GM18505 (cell line): ENCODE measurements around the gene FAM89A.
"Not testable (repeated sequence)": the region's sequence is repeated elsewhere in the genome, so short reads cannot be mapped to it uniquely, and the experiment has no call there.

Experiments
- ATAC-seq: cut with Tn5 transposase; IDR thresholded peaks from one replicate; pipeline ENCODE4 v1.9.1; 2021; ENCODE audit not compliant: unreplicated experiment
- POLR2A ChIP-seq: IDR thresholded peaks from 4 replicates; pipeline ENCODE4 v1.6.1; 2011; ENCODE audit warnings: borderline replicate concordance; ENCODE audit not compliant: insufficient read depth, insufficient read length; ENCODE audit errors: extremely low read depth

Gene FAM89A

DNA sequence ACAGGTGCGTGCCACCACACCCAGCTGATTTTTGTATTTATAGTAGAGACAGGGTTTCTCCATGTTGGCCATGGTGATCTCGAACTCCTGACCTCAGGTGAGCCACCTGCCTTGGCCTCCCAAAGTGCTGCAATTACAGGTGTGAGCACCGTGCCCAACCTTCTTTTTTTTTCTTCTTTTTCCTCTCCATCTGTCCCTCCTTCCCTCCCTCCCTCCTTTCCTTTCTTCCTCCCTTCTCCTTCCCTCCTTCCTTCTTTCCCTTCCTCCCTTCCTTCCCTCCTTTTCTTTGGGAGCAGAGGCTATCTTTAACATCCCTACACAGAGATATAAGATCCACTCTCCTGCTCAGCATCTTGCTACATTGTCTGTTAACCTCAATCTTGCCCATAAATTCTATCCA lies 24.4 kb upstream of the FAM89A start:
- no peak for ATAC-seq
- TF ChIP-seq POLR2A, result no peak

DNA sequence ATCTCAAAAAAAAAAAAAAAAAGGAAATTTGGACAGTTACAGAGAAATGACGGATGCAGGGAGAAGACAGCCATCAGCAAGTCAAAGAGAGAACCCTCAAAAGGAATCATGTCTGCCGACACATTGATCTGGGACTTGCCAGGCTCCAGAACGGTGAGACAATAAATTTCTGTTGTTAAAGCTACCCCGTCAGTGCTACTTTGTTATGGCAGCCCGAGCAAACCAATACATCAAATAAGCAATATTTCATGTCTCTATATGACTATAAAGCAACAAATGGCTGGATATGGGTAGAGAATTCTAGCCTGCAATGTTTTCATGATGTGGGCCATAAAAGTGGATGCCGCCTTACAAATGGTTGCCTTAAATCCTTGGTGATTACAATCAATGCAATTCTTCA lies 23.3 kb upstream of the FAM89A start:
- ATAC-seq, result no peak
- TF ChIP-seq POLR2A, result no peak

DNA sequence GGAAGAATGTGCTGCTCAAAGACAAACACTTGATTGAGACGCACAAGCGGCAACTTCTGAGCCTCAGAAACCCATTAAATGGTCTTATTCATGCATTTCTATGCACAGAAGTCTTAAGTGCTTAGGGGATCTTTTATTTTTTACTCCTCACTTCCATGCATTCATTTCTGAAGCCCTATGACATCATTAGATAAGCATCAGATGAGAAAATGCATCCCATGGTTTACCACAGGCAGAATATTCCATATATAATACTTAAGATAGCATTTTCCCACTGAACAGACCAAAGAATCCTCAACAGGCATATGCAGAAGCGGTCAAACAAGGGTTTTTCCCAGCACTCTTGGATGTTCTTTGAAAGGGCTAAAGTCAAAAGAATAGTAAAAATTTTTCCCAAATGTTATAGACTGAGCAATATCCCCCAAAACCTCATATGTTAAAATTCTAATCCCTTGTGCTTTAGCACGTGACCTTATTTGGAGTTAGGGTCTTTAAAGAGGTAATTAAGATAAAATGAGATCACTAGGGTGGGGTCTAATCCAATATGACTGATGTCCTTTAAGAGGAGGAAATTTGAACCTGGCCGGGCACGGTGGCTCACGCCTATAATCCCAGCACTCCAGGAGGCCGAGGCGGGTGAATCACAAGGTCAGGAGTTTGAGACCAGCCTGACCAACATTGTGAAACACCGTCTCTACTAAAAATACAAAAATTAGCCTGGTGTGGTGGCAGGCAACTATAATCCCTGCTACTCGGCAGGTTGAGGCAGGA lies 22.6 kb upstream of the FAM89A start:
- TF ChIP-seq POLR2A, result no peak
- ATAC-seq, result no peak

DNA sequence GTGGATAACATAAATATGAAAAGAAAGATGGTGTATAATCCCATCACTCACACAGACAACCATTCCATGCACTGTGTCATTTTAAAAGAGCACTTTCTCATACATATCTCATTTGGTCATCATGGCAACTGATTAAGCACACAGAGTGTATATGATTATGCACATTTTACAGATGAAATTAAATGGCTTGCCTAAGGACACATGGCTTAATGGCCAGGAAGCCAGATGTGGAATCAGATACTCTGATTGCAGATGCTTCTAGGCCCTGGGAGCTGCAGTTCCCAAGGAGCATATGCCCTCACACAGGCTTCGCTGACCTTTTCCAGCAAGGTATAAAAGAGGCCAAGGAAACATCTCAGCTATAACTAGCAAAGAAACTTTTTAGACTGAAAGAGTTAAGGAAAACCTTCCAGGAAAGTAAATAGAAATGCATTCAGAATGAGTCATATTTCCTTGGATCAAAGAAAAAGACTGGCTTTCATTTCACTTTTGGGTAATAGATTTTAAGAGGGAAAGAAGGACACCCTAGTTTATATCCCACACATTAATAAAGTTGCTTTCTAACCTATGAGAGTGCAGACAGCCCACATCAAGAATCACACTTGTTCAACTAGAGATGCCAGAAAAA lies 19.6 kb upstream of the FAM89A start:
- no peak for ATAC-seq
- no peak for TF ChIP-seq POLR2A

DNA sequence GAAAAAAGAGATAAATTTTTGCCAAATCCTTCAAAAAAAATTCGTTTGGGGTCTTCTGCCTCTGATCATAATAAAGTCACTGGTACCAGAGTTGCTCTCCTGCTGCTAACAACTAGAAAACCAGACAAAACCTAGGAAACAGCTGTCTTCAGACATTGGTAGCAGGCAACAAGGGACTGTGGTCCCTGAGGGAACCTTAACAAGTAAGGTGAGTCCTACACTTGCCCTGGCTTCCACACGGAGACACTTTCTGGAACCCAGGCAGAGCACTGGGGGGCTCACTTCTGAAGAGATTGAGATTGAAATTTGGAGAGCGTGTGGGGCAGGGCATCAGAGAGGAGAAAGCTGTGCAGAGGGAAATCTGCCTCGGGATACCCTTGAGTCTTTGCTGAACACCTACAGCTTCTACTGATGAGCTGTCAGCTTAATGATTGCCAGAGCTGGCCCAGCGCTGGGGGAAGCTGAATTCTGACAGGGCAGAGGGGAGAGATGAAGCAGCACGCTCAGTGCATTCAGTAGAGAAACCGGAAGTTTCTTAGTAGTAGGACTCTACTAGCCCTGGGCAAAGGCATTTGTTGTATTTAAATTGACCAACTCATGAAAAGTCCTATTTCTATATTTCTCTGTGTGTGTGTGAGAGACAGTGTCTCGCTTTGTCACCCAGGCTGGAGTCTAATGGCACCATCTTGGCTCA lies 18.5 kb upstream of the FAM89A start:
- no peak for ATAC-seq
- TF ChIP-seq POLR2A, result no peak

DNA sequence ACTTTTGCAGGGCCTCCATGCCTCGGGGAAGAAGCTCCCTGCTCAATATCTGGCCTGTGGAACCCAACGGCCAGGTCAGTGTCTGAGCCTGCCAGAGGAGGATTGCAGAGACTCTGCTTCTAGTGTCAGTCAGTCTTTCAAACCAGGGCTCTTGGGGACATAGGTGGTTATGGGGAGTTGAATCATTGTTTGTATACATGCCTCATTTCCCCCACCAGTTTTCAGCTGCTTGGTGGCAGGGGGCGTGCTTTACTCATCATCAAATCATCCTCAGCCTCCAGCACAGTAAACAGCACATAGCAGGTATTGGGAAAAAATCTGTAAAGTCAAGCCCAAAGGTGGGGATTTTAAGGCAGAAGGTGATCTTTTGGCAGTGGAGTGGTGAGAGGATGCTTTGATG lies 17.4 kb upstream of the FAM89A start:
- TF ChIP-seq POLR2A, result no peak
- ATAC-seq, result no peak

DNA sequence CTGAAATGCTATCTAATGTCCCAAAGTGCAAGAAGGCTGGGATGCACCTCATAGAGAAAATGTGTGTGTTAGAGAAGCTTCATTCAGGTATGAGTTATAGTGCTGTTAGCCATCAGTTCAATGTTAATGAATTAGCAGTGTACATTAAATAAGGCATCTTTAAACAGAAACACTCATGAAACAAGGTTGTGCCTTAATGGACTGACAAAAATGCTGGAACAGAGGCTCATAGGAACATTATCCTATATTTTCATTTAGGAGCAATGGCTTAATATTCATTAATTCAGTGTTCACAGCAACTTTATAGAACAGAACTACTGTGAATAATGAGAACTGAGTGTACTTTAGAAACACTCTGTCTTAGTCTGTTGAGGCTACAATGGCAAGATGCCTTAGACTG lies 15.2 kb upstream of the FAM89A start:
- TF ChIP-seq POLR2A, result no peak
- no peak for ATAC-seq

DNA sequence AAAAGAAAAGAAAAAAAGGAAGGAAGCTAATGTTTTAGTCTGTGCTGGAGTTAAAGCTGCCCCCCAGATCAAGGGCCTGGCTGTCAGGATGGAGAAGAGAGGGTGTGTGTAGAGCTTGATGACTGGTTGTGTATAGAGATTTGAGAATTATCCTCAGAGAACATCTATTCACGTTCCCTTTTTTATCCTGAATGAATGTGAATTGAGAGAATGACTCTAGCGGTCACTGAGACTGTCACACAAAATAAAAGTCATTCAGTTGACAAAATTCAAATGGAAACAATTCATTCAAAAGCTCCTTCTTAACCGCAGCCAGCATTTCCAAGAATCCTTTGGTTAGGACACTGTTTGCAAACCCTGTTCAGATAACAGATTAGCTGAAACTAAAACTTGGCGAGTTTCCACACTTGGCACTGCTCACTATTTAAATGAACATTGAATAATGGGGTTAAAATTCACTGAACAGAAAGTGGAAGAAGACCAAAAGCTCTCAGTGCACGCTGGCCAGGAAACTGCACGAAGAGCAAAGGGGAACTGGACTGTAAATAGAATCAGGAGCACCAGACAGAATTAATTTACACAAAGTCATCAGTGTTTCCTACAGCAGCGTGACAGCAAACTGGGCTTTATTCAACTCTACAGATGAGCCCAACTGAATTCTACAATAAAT lies 13.6 kb upstream of the FAM89A start:
- TF ChIP-seq POLR2A, result no peak
- no peak for ATAC-seq

DNA sequence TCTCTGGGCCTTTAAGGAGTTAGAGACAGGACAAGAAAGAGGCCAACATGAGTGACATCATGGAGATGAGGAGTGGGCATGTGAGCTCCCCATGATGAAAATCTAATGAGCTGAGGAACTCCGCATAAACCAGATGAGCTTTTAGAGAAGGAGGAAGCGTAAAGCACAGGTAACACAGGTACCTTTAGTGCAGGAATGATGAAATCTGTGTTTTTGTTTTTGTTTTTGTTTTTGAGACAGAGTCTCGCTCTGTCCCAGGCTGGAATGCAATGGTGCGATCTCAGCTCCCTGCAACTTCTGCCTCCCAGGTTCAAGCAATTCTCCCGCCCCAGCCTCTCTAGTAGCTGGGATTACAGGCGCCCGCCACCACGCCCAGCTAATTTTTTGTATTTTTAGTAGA lies 12.7 kb upstream of the FAM89A start:
- ATAC-seq, result no peak

DNA sequence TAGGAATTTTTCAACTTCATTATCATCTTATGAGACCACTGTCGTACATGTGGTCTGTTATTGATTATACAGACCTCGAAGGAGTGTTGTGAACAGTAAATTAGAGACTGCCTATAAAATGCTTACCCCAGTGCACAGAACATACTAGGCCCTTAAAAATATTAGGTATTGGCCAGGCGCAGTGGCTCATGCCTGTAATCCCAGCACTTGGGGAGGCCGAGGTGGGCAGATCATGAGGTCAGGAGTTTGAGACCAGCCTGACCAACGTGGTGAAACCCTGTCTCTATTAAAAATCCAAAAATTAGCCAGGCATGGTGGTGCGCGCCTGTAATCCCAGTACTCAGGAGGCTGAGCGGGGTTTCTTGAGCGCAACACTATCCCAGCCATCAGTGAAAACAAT lies 10.9 kb upstream of the FAM89A start:
- ATAC-seq, result not testable (repeated sequence)

More for the DNA sequence above, 12.7 kb upstream of the FAM89A start:
- no peak for TF ChIP-seq POLR2A

DNA sequence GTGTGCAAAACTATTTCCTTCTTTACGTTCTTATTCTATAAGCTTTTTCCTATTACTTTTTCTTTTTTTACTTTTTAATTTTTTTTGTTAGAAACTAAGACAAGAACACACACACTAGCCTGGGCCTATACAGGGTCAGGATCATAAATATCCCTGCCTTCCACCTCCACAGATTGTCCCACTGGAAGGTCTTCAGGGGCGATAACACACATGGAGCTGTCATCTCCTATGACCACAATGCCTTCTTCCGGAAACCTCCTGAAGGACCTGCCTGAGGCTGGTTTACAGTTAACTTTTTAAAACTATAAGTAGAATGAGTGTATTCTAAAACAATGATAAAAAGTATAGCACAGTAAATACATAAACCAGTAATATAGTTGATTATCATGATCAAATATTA lies 10.3 kb upstream of the FAM89A start:
- ATAC-seq, result no peak
- no peak for TF ChIP-seq POLR2A

DNA sequence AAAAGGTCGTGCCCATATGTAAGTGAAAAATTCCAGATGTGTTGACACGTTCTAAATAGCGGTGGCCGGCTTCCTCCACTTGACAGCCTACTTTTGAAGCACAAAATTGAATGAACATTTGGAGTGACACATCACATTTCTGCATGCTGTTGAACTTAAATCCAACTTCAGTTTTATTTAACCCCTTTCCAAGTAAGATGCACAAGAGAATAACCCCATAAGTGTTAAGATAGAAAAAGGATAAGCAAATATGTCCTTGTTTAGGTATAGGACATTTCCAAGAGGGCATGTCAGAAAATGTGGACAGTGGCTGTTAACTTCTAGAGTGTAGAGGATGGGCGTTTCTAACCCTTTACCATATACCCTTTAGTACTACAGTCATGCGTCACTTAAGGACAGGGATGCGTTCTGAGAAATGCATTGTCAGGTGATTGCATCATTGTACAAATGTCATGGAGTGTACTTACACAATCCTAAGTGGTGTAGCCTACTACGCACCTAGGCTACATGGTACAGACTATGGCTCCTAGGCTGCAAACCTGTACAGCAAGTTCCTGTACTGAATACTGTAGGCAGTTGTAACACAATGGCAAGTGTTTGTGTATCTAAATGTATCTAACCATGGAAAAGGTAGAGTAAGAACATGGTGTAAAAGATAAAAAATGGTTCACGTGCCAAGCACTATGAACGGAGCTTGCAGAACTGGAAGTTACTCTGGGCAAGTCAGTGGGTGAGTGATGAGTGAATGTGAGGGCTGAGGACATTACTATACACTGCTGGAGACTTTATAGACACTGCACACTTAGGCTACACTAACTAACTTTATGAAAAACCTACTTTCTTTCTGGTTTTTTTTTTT lies 9.3 kb upstream of the FAM89A start:
- no peak for ATAC-seq

DNA sequence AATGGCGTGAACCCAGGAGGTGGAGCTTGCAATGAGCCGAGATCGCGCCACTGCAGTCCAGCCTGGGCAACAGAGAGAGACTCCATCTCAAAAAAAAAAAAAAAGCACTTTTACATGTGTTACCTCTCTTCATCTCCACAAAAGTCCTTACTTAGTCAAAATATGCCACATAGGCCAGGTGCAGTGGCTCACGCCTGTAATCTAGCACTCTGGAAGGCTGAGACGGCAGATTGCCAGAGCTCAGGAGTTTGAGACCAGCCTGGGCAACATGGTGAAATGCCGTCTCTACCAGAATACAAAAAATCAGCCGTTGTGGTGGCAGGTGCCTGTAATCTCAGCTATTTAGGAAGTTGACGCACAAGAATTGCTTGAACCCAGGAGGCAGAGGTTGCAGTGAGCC lies 8.4 kb upstream of the FAM89A start:
- not testable (repeated sequence) for ATAC-seq

More for the DNA sequence above, 9.3 kb upstream of the FAM89A start:
- no peak for TF ChIP-seq POLR2A

DNA sequence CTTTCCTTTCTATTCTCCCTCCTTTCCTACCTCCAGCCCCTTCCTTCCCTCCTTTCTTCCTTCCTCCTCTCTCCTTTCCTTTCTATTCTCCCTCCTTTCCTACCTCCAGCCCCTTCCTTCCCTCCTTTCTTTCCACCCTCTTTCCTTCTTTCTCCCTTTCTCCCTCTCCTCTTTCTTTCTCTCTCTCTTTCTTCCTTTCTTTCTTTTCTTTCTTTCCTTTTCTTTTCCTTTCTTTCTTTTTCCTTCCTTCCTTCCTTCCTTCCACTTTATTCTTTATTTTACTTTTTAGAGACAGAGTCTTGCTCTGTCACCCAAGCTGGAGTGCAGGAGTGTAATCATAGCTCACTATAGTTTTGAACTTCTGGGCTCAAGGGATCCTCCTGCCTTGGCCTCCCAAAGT lies 7.5 kb upstream of the FAM89A start:
- not testable (repeated sequence) for ATAC-seq
